Hepatocyte (in vitro differentiated cells): ENCODE measurements around the gene AMIGO1.

Experiments
- CTCF ChIP-seq: fragments of 200-600 bp; sonication (generic); IDR thresholded peaks from 2 replicates; pipeline ENCODE4 v1.5.1; 2016; ENCODE audit warnings: antibody characterized with exemption, mild to moderate bottlenecking; ENCODE audit not compliant: poor library complexity
- EZH2 ChIP-seq: fragments of 200-600 bp; sonication (generic); IDR thresholded peaks from 2 replicates; pipeline ENCODE4 v1.6.1; 2016; ENCODE audit warnings: antibody characterized with exemption, mild to moderate bottlenecking, borderline replicate concordance

- peak; percentile 75 for TF ChIP-seq CTCF
- TF ChIP-seq EZH2: no peak
These were observed 19.2 kb downstream of the AMIGO1 start for GRCh38 chr1:109490029-109490933.
